ENCODE data around the gene FARS2.

FARS2 gene

GRCh38 chr6:5278047-5278446, 16.7 kb downstream of the FARS2 start:
- Histone ChIP-seq H3K79me1 (ENCODE audit: low read length) (no peaks in the 10 kb centered on the region), H3K9me3 (ENCODE audit: insufficient read depth, low read depth, low read length) (no peaks in the 10 kb centered on the region), H3K4me1 (ENCODE audit: control insufficient read depth in 1 of 2, insufficient read depth in 2 of 2, low read length in 2 of 2) (peaks cover 0 to 4% of the 10 kb centered on the region in 2 experiments), H3K9ac (ENCODE audit: low read length) (no peak overlapping the region), H4K8ac (ENCODE audit: low read depth, low read length) (no peak overlapping the region), H2BK5ac (ENCODE audit: low read depth, low read length, poor library complexity) (no peak overlapping the region), H2AFZ (ENCODE audit: insufficient read depth, low read length, poor library complexity) (no peak overlapping the region), H3K18ac (ENCODE audit: low read length) (no peak overlapping the region), H2AK5ac (ENCODE audit: low read length) (no peak overlapping the region), H3K23ac (ENCODE audit: low read length) (no peak overlapping the region), H4K91ac (ENCODE audit: low read depth, low read length) (no peak overlapping the region), H2BK12ac (ENCODE audit: low read length) (no peak overlapping the region), H3K79me2 (ENCODE audit: control insufficient read depth, insufficient read depth, low read length, poor library complexity) (no peaks in the 10 kb centered on the region), H3K4me3 (ENCODE audit: low read depth, low read length) (no peak overlapping the region), H4K12ac (ENCODE audit: low read depth, low read length) (no peak overlapping the region), H3K4me2 (ENCODE audit: low read length) (no peak overlapping the region), H3K27ac (ENCODE audit: low read depth, low read length) (no peak overlapping the region), H2BK120ac (ENCODE audit: insufficient read depth, low read length, poor library complexity) (no peak overlapping the region), H3K36me3 (ENCODE audit: control insufficient read depth in 1 of 2, insufficient read depth in 2 of 2, low read length in 2 of 2) (no peaks in the 10 kb centered on the region), H3K27me3 (ENCODE audit: insufficient read depth, low read length) (no peaks in the 10 kb centered on the region), H3K4ac (ENCODE audit: low read depth, low read length) (no peak overlapping the region), H3K14ac (ENCODE audit: low read length) (no peak overlapping the region)
- DNase-seq: no peak
- no CpG with 5 or more reads among the region's 5 CpGs for WGBS (ENCODE audit: extremely low coverage, insufficient coverage, insufficient read length)

- Histone ChIP-seq H4K91ac (ENCODE audit: low read depth, low read length) (no peak overlapping the region), H2BK5ac (ENCODE audit: low read depth, low read length, poor library complexity) (no peak overlapping the region), H3K23ac (ENCODE audit: low read length) (no peak overlapping the region), H2AK5ac (ENCODE audit: low read length) (no peak overlapping the region), H3K4me3 (ENCODE audit: low read depth, low read length) (no peak overlapping the region), H3K4me1 (ENCODE audit: control insufficient read depth in 1 of 2, insufficient read depth in 2 of 2, low read length in 2 of 2) (peaks cover 0 to 4% of the 10 kb centered on the region in 2 experiments), H3K4me2 (ENCODE audit: low read length) (no peak overlapping the region), H3K9me3 (ENCODE audit: insufficient read depth, low read depth, low read length) (no peaks in the 10 kb centered on the region), H3K9ac (ENCODE audit: low read length) (no peak overlapping the region), H3K18ac (ENCODE audit: low read length) (no peak overlapping the region), H2BK120ac (ENCODE audit: insufficient read depth, low read length, poor library complexity) (no peak overlapping the region), H3K79me1 (ENCODE audit: low read length) (no peaks in the 10 kb centered on the region), H2AFZ (ENCODE audit: insufficient read depth, low read length, poor library complexity) (no peak overlapping the region), H3K4ac (ENCODE audit: low read depth, low read length) (no peak overlapping the region), H3K79me2 (ENCODE audit: control insufficient read depth, insufficient read depth, low read length, poor library complexity) (no peaks in the 10 kb centered on the region), H3K36me3 (ENCODE audit: control insufficient read depth in 1 of 2, insufficient read depth in 2 of 2, low read length in 2 of 2) (no peaks in the 10 kb centered on the region), H2BK12ac (ENCODE audit: low read length) (no peak overlapping the region), H3K27ac (ENCODE audit: low read depth, low read length) (no peak overlapping the region), H4K12ac (ENCODE audit: low read depth, low read length) (no peak overlapping the region), H4K8ac (ENCODE audit: low read depth, low read length) (no peak overlapping the region), H3K14ac (ENCODE audit: low read length) (no peak overlapping the region), H3K27me3 (ENCODE audit: insufficient read depth, low read length) (no peaks in the 10 kb centered on the region)
- no CpG with 5 or more reads among the region's 3 CpGs for WGBS (ENCODE audit: extremely low coverage, insufficient coverage, insufficient read length)
- DNase-seq: no peak
Observed at GRCh38 chr6:5278565-5279120, 17.3 kb downstream of the FARS2 start.

- Histone ChIP-seq H2BK120ac (ENCODE audit: insufficient read depth, low read length, poor library complexity) (no peak overlapping the region), H2BK12ac (ENCODE audit: low read length) (no peak overlapping the region), H3K14ac (ENCODE audit: low read length) (no peak overlapping the region), H3K27me3 (ENCODE audit: insufficient read depth, low read length) (no peaks in the 10 kb centered on the region), H3K36me3 (ENCODE audit: control insufficient read depth in 1 of 2, insufficient read depth in 2 of 2, low read length in 2 of 2) (no peaks in the 10 kb centered on the region), H3K79me1 (ENCODE audit: low read length) (no peaks in the 10 kb centered on the region), H3K18ac (ENCODE audit: low read length) (no peak overlapping the region), H3K9ac (ENCODE audit: low read length) (no peak overlapping the region), H4K8ac (ENCODE audit: low read depth, low read length) (no peak overlapping the region), H3K4me2 (ENCODE audit: low read length) (no peak overlapping the region), H2BK5ac (ENCODE audit: low read depth, low read length, poor library complexity) (no peak overlapping the region), H4K91ac (ENCODE audit: low read depth, low read length) (no peak overlapping the region), H2AK5ac (ENCODE audit: low read length) (no peak overlapping the region), H3K79me2 (ENCODE audit: control insufficient read depth, insufficient read depth, low read length, poor library complexity) (no peaks in the 10 kb centered on the region), H3K23ac (ENCODE audit: low read length) (no peak overlapping the region), H3K27ac (ENCODE audit: low read depth, low read length) (no peak overlapping the region), H4K12ac (ENCODE audit: low read depth, low read length) (no peak overlapping the region), H3K4me3 (ENCODE audit: low read depth, low read length) (no peak overlapping the region), H3K4me1 (ENCODE audit: control insufficient read depth in 1 of 2, insufficient read depth in 2 of 2, low read length in 2 of 2) (no peaks in the 10 kb centered on the region), H3K9me3 (ENCODE audit: insufficient read depth, low read depth, low read length) (no peaks in the 10 kb centered on the region), H3K4ac (ENCODE audit: low read depth, low read length) (no peak overlapping the region), H2AFZ (ENCODE audit: insufficient read depth, low read length, poor library complexity) (no peak overlapping the region)
- WGBS (ENCODE audit: extremely low coverage, insufficient coverage, insufficient read length): no CpG with 5 or more reads among the region's 2 CpGs
- DNase-seq: no peak
Observed at GRCh38 chr6:5279891-5280338, 18.6 kb downstream of the FARS2 start.

DNA sequence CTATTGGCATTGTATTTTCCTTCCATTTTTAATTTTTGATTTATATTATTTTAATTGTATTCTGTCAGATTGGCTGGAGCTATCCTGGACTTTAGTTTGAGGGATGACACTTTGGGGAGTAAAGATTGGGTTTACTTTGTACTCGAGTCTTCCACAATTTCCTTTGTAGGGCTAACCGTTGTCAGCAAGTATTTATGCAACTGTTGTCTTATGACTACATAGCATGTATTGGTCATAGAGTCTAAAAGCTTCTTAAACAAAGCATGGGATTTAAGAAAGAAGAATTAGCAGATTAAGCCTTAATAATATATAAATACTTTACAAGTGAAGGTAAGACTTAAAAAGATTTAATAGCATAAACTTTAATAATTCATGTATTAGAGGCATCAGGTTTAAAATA, 19.6 kb downstream of the FARS2 start:
- no peak overlapping the region for H3K14ac ChIP-seq (ENCODE audit: low read length)
- DNase-seq: no peak
- H3K4ac ChIP-seq (ENCODE audit: low read depth, low read length): no peak overlapping the region
- H3K4me2 ChIP-seq (ENCODE audit: low read length): no peak overlapping the region
- no peaks in the 10 kb centered on the region for H3K9me3 ChIP-seq (ENCODE audit: insufficient read depth, low read depth, low read length)
- peaks cover 0 to 4% of the 10 kb centered on the region in 2 experiments for H3K4me1 ChIP-seq (ENCODE audit: control insufficient read depth in 1 of 2, insufficient read depth in 2 of 2, low read length in 2 of 2)
- H2AFZ ChIP-seq (ENCODE audit: insufficient read depth, low read length, poor library complexity): no peak overlapping the region
- H3K23ac ChIP-seq (ENCODE audit: low read length): no peak overlapping the region
- no peak overlapping the region for H3K18ac ChIP-seq (ENCODE audit: low read length)
- no peak overlapping the region for H4K8ac ChIP-seq (ENCODE audit: low read depth, low read length)
- no peak overlapping the region for H2AK5ac ChIP-seq (ENCODE audit: low read length)
- H2BK120ac ChIP-seq (ENCODE audit: insufficient read depth, low read length, poor library complexity): no peak overlapping the region
- H3K79me2 ChIP-seq (ENCODE audit: control insufficient read depth, insufficient read depth, low read length, poor library complexity): no peaks in the 10 kb centered on the region
- no peak overlapping the region for H4K91ac ChIP-seq (ENCODE audit: low read depth, low read length)
- H3K27ac ChIP-seq (ENCODE audit: low read depth, low read length): no peak overlapping the region
- no peak overlapping the region for H3K9ac ChIP-seq (ENCODE audit: low read length)
- no peak overlapping the region for H2BK5ac ChIP-seq (ENCODE audit: low read depth, low read length, poor library complexity)
- no peaks in the 10 kb centered on the region for H3K27me3 ChIP-seq (ENCODE audit: insufficient read depth, low read length)
- H3K36me3 ChIP-seq (ENCODE audit: control insufficient read depth in 1 of 2, insufficient read depth in 2 of 2, low read length in 2 of 2): no peaks in the 10 kb centered on the region
- H3K4me3 ChIP-seq (ENCODE audit: low read depth, low read length): no peak overlapping the region
- H2BK12ac ChIP-seq (ENCODE audit: low read length): no peak overlapping the region
- WGBS (ENCODE audit: extremely low coverage, insufficient coverage, insufficient read length): no CpG with 5 or more reads among the region's 2 CpGs
- H3K79me1 ChIP-seq (ENCODE audit: low read length): no peaks in the 10 kb centered on the region
- H4K12ac ChIP-seq (ENCODE audit: low read depth, low read length): no peak overlapping the region
